Measurements from ENCODE around the gene JARID2. TPM values are rescaled to one million over a fixed set of nuclear protein-coding genes. Genes with fewer than 3 reads are reported as not detected.

The JARID2 gene
- total RNA-seq, 1 donor from 2014 or later, result 66.1 TPM

DNA sequence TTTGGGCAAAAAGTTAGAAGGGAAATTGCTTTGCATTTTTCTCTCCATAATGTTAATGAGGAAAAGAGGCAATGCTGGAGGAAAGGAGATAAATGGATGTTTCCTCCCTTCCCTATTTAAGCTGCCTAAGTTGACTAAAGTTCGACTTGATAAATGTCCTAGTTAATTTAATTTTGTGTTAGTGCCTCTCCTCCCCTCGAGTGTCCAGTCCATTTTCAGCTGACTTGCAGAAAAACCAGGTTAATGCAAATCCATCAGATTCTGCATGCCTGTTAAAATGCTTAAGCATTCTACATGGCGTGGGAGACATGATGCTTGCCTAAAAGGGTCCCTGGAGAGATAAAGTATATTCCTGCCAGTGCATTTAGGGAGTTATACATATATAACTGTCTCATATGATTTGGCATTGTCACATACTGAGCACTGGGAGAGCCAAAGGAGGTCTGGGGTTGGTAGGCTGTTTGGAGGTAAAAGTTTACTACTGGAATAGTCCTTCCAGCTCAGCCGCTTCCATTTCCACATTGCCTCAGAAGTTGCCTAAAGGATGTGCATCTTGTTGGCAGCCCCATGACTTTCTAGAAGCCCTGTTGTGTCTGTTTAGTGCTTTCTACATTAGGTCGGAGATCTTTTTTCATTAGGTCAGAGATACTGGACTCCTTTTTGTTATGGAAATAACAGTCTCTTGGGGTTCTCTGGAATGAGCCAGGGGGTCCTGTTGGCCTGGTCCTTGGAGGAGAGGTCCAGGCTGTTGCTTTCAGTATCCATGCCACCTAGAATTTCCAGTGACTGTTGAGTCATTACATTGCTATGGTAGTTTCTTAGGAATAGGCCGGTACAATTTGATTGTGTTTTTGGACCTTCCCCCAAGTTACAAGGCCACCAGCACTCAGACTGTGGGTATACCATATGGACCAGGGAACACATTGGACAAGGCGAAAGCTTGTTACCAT is 30.4 kb downstream of the JARID2 start:
- H3K9me3 Mint-ChIP-seq (ENCODE audit: unreplicated experiment), result no peaks in the 10 kb centered on the region
- no peak overlapping the region for H3K27ac Mint-ChIP-seq (ENCODE audit: unreplicated experiment)
- TF ChIP-seq CTCF (IDR thresholded peaks at IDR 0.05; ENCODE audit: unreplicated experiment), result no peak
- H3K36me3 Mint-ChIP-seq (ENCODE audit: low read depth, unreplicated experiment), result no peaks in the 10 kb centered on the region
- no peaks in the 10 kb centered on the region for H3K27me3 Mint-ChIP-seq (ENCODE audit: unreplicated experiment)
- DNase-seq (ENCODE audit: low spot score), result no peak
- peaks cover 46% of the 10 kb centered on the region for H3K4me1 Mint-ChIP-seq (ENCODE audit: unreplicated experiment)
- H3K4me3 Mint-ChIP-seq (ENCODE audit: unreplicated experiment), result no peak overlapping the region

DNA sequence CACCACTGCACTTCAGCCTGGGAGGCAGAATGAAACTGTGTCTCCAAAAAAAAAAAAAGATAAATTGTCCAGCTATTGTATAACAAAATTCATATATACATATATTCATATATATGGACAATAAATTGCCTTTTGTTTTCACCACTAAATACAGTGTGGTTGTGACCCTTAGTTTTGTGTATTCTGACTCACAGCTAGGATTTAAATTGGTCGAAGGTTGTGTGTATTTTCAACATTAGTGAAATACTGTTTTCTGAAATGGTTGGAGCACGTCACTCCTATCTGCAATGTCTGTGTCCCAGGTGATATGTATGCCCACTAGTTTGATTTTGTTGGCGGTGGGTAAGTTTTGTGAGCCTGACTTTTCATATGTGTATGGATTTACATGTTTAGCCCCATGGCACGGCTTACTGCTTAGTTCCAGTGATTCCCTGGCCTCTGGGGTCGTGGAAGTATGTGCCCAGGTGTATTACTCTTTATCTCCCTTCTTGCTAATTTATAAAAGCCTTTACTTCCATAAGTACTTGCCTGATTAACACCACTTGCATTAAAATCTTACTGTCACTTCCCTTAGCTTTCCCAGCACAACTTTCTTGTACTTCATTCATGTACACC is 33.3 kb downstream of the JARID2 start:
- Mint-ChIP-seq H3K36me3 (ENCODE audit: low read depth, unreplicated experiment) (no peaks in the 10 kb centered on the region), H3K9me3 (ENCODE audit: unreplicated experiment) (no peaks in the 10 kb centered on the region), H3K4me3 (ENCODE audit: unreplicated experiment) (no peak overlapping the region), H3K4me1 (ENCODE audit: unreplicated experiment) (peaks cover 53% of the 10 kb centered on the region), H3K27ac (ENCODE audit: unreplicated experiment) (no peak overlapping the region), H3K27me3 (ENCODE audit: unreplicated experiment) (no peaks in the 10 kb centered on the region)
- TF ChIP-seq CTCF (IDR thresholded peaks at IDR 0.05; ENCODE audit: unreplicated experiment), result no peak
- DNase-seq (ENCODE audit: low spot score), result no peak

DNA sequence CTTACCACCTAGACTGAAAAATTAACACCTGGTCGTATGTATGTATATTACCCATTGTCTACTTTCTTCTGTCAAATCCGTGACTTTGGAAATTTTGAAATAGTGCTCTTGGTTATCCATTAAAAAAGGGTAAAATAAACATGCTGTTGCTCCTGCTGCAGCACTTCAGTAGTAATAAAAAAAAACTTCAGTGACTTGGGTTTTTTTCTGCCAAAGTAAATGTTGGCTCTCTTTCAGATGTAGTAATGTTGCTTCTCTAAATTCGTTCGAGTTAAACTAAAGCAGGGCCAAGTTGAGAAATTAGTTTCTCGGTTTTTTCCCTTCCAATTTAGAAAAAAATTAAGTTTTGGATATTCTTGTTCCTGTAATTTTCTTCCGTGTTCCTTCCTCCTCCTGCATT is 34.2 kb downstream of the JARID2 start:
- no peak for TF ChIP-seq CTCF (IDR thresholded peaks at IDR 0.05; ENCODE audit: unreplicated experiment)
- Mint-ChIP-seq H3K36me3 (ENCODE audit: low read depth, unreplicated experiment) (no peaks in the 10 kb centered on the region), H3K27ac (ENCODE audit: unreplicated experiment) (no peak overlapping the region), H3K27me3 (ENCODE audit: unreplicated experiment) (no peaks in the 10 kb centered on the region), H3K9me3 (ENCODE audit: unreplicated experiment) (no peaks in the 10 kb centered on the region), H3K4me1 (ENCODE audit: unreplicated experiment) (peaks cover 46% of the 10 kb centered on the region), H3K4me3 (ENCODE audit: unreplicated experiment) (no peak overlapping the region)
- no peak for DNase-seq (ENCODE audit: low spot score)

GRCh38 chr6:15280961-15281360 is 35.1 kb downstream of the JARID2 start:
- Mint-ChIP-seq H3K4me3 (ENCODE audit: unreplicated experiment) (no peak overlapping the region), H3K27ac (ENCODE audit: unreplicated experiment) (peak overlapping the region; percentile 44), H3K9me3 (ENCODE audit: unreplicated experiment) (no peaks in the 10 kb centered on the region), H3K36me3 (ENCODE audit: low read depth, unreplicated experiment) (no peaks in the 10 kb centered on the region), H3K27me3 (ENCODE audit: unreplicated experiment) (no peaks in the 10 kb centered on the region), H3K4me1 (ENCODE audit: unreplicated experiment) (peaks cover 41% of the 10 kb centered on the region)
- no peak for TF ChIP-seq CTCF (IDR thresholded peaks at IDR 0.05; ENCODE audit: unreplicated experiment)
- no peak for DNase-seq (ENCODE audit: low spot score)

- Mint-ChIP-seq H3K36me3 (ENCODE audit: low read depth, unreplicated experiment) (no peaks in the 10 kb centered on the region), H3K4me3 (ENCODE audit: unreplicated experiment) (no peak overlapping the region), H3K27ac (ENCODE audit: unreplicated experiment) (no peak overlapping the region), H3K4me1 (ENCODE audit: unreplicated experiment) (peaks cover 31% of the 10 kb centered on the region), H3K9me3 (ENCODE audit: unreplicated experiment) (no peaks in the 10 kb centered on the region), H3K27me3 (ENCODE audit: unreplicated experiment) (no peaks in the 10 kb centered on the region)
- no peak for TF ChIP-seq CTCF (IDR thresholded peaks at IDR 0.05; ENCODE audit: unreplicated experiment)
- DNase-seq (ENCODE audit: low spot score), result no peak
These were observed 36.5 kb downstream of the JARID2 start for GRCh38 chr6:15282334-15282733.
